ENCODE data around the gene ADM2. TPM values are rescaled to one million over a fixed set of nuclear protein-coding genes. Genes with fewer than 3 reads are reported as not detected.
"Not testable (repeated sequence)": the region's sequence is repeated elsewhere in the genome, so short reads cannot be mapped to it uniquely, and the experiment has no call there.

The ADM2 gene
- total and polyA plus RNA-seq, 2 experiments from 2014 or later = 0.10 to 0.39 TPM

GRCh38 chr22:50531962-50532674 lies 50.8 kb downstream of the ADM2 start:
- no peak overlapping the region for H3K27ac ChIP-seq
- peaks cover 27% of the 10 kb centered on the region for H3K27me3 ChIP-seq
- no peaks in the 10 kb centered on the region for H3K9me3 ChIP-seq (ENCODE audit: low read depth)
- no peaks in the 10 kb centered on the region for H3K36me3 ChIP-seq
- DNase-seq (ENCODE audit: low read depth in 1 of 2, low spot score in 1 of 2) = peak; percentile 64 to 84
- no peak for TF ChIP-seq CTCF (IDR thresholded peaks at IDR 0.05; ENCODE audit: low read depth, low read length)
- H3K4me3 ChIP-seq = peak overlapping the region; percentile 42
- H3K4me1 ChIP-seq (ENCODE audit: low read depth) = peaks cover 16% of the 10 kb centered on the region

- Histone ChIP-seq H3K27me3 (peaks cover 27% of the 10 kb centered on the region), H3K4me3 (no peak overlapping the region)
Observed at GRCh38 chr22:50532824-50533796, 51.8 kb downstream of the ADM2 start.

GRCh38 chr22:50533856-50534711 lies 52.7 kb downstream of the ADM2 start:
- peak in 1 of 2 donors; percentile 87 for DNase-seq (ENCODE audit: low read depth in 1 of 2, low spot score in 1 of 2)
- peak overlapping the region; percentile 87 for H3K27ac ChIP-seq
- H3K36me3 ChIP-seq; H3K9me3 ChIP-seq (ENCODE audit: low read depth); H3K4me3 ChIP-seq: not testable (repeated sequence)
- H3K4me1 ChIP-seq (ENCODE audit: low read depth) = peaks cover 18% of the 10 kb centered on the region
- H3K27me3 ChIP-seq = peaks cover 27% of the 10 kb centered on the region

More at GRCh38 chr22:50532824-50533796, 51.8 kb downstream of the ADM2 start:
- no peak for DNase-seq (ENCODE audit: low read depth in 1 of 2, low spot score in 1 of 2)
- TF ChIP-seq CTCF (IDR thresholded peaks at IDR 0.05; ENCODE audit: low read depth, low read length) = no peak
- no peaks in the 10 kb centered on the region for H3K9me3 ChIP-seq (ENCODE audit: low read depth)
- H3K36me3 ChIP-seq = no peaks in the 10 kb centered on the region
- H3K27ac ChIP-seq = peak overlapping the region; percentile 87
- H3K4me1 ChIP-seq (ENCODE audit: low read depth) = peaks cover 16% of the 10 kb centered on the region

GRCh38 chr22:50535113-50535512 lies 53.8 kb downstream of the ADM2 start:
- no peaks in the 10 kb centered on the region for H3K9me3 ChIP-seq (ENCODE audit: low read depth)
- H3K36me3 ChIP-seq = no peaks in the 10 kb centered on the region
- DNase-seq (ENCODE audit: low read depth in 1 of 2, low spot score in 1 of 2) = no peak
- no peak overlapping the region for H3K27ac ChIP-seq
- H3K27me3 ChIP-seq = peaks cover 19% of the 10 kb centered on the region
- no peak overlapping the region for H3K4me3 ChIP-seq
- peaks cover 21% of the 10 kb centered on the region for H3K4me1 ChIP-seq (ENCODE audit: low read depth)
- no peak for TF ChIP-seq CTCF (IDR thresholded peaks at IDR 0.05; ENCODE audit: low read depth, low read length)

Other genes with a start within 250 kb of the ADM2 start
- gene TUBGCP6, start 236.5 kb upstream of the ADM2 start, total RNA-seq = 32.9 and 46.1 TPM in 2 replicates
- gene TUBGCP6, start 236.5 kb upstream of the ADM2 start, polyA plus RNA-seq = 32.6 and 48.3 TPM in 2 replicates
- gene HDAC10, start 230.3 kb upstream of the ADM2 start, total RNA-seq = 28.4 and 57.3 TPM in 2 replicates
- 19.8 and 20.8 TPM in 2 replicates for gene HDAC10, start 230.3 kb upstream of the ADM2 start, polyA plus RNA-seq
- 45.5 and 52.1 TPM in 2 replicates for gene MAPK12, start 219.9 kb upstream of the ADM2 start, total RNA-seq
- 61.5 and 67.1 TPM in 2 replicates for gene MAPK12, start 219.9 kb upstream of the ADM2 start, polyA plus RNA-seq
- gene MAPK11, start 211.2 kb upstream of the ADM2 start, total RNA-seq = 0.49 and 0.63 TPM in 2 replicates
- 0.12 TPM in 1 of 2 replicates, not detected in the other for gene MAPK11, start 211.2 kb upstream of the ADM2 start, polyA plus RNA-seq
- 142 and 195 TPM in 2 replicates for gene PLXNB2, start 173.9 kb upstream of the ADM2 start, total RNA-seq
- 77.0 and 83.2 TPM in 2 replicates for gene PLXNB2, start 173.9 kb upstream of the ADM2 start, polyA plus RNA-seq
- gene DENND6B, start 154.5 kb upstream of the ADM2 start, total RNA-seq = 7.0 and 7.9 TPM in 2 replicates
- gene DENND6B, start 154.5 kb upstream of the ADM2 start, polyA plus RNA-seq = 10.6 and 13.3 TPM in 2 replicates
- 78.6 and 88.4 TPM in 2 replicates for gene PPP6R2, start 138.2 kb upstream of the ADM2 start, total RNA-seq
- gene PPP6R2, start 138.2 kb upstream of the ADM2 start, polyA plus RNA-seq = 39.8 and 41.4 TPM in 2 replicates
- 75.9 and 111 TPM in 2 replicates for gene SBF1, start 6.5 kb upstream of the ADM2 start, total RNA-seq
- 39.1 and 47.4 TPM in 2 replicates for gene SBF1, start 6.5 kb upstream of the ADM2 start, polyA plus RNA-seq
- gene MIOX, start 5.3 kb downstream of the ADM2 start, total RNA-seq = not detected in 2 replicates
- not detected in 2 replicates for gene MIOX, start 5.3 kb downstream of the ADM2 start, polyA plus RNA-seq
- 79.9 and 91.7 TPM in 2 replicates for gene LMF2, start 26.2 kb downstream of the ADM2 start, total RNA-seq
- 72.9 and 82.9 TPM in 2 replicates for gene LMF2, start 26.2 kb downstream of the ADM2 start, polyA plus RNA-seq
- 50.3 and 55.0 TPM in 2 replicates for gene NCAPH2, start 26.7 kb downstream of the ADM2 start, total RNA-seq
- gene NCAPH2, start 26.7 kb downstream of the ADM2 start, polyA plus RNA-seq = 47.0 and 59.4 TPM in 2 replicates
- gene SCO2, start 44.1 kb downstream of the ADM2 start, total RNA-seq = 4.1 TPM in 1 of 2 replicates, not detected in the other
- gene SCO2, start 44.1 kb downstream of the ADM2 start, polyA plus RNA-seq = 0.84 and 10.5 TPM in 2 replicates
- 2.6 and 7.8 TPM in 2 replicates for gene TYMP, start 48.5 kb downstream of the ADM2 start, total RNA-seq
- 10.0 and 17.7 TPM in 2 replicates for gene TYMP, start 48.5 kb downstream of the ADM2 start, polyA plus RNA-seq
- gene KLHDC7B, start 64.4 kb downstream of the ADM2 start, total RNA-seq = 0.07 and 0.18 TPM in 2 replicates
- gene KLHDC7B, start 64.4 kb downstream of the ADM2 start, polyA plus RNA-seq = 0.45 TPM in 1 of 2 replicates, not detected in the other
- not detected in 2 replicates for gene SYCE3, start 81.4 kb downstream of the ADM2 start, total RNA-seq
- 3.8 TPM in 1 of 2 replicates, not detected in the other for gene SYCE3, start 81.4 kb downstream of the ADM2 start, polyA plus RNA-seq
- gene CPT1B, start 96.9 kb downstream of the ADM2 start, total RNA-seq = 25.7 and 39.1 TPM in 2 replicates
- 53.1 and 58.7 TPM in 2 replicates for gene CPT1B, start 96.9 kb downstream of the ADM2 start, polyA plus RNA-seq
- gene CHKB, start 101.3 kb downstream of the ADM2 start, total RNA-seq = 54.6 and 73.4 TPM in 2 replicates
- gene CHKB, start 101.3 kb downstream of the ADM2 start, polyA plus RNA-seq = 100 and 134 TPM in 2 replicates
- 1.7 and 2.4 TPM in 2 replicates for gene MAPK8IP2, start 119.2 kb downstream of the ADM2 start, total RNA-seq
- 0.35 and 0.42 TPM in 2 replicates for gene MAPK8IP2, start 119.2 kb downstream of the ADM2 start, polyA plus RNA-seq
- 53.1 and 58.1 TPM in 2 replicates for gene ARSA, start 146.6 kb downstream of the ADM2 start, total RNA-seq
- gene ARSA, start 146.6 kb downstream of the ADM2 start, polyA plus RNA-seq = 16.4 and 16.8 TPM in 2 replicates
- 10.9 and 14.4 TPM in 2 replicates for gene SHANK3, start 191.3 kb downstream of the ADM2 start, total RNA-seq
- gene SHANK3, start 191.3 kb downstream of the ADM2 start, polyA plus RNA-seq = 3.3 and 4.1 TPM in 2 replicates

Data from cardiac muscle cell (in vitro differentiated cells and primary cell).